HG03469 (cell line): ENCODE measurements around the gene TRIO.

Experiments
- ATAC-seq: cut with Tn5 transposase; IDR thresholded peaks from one replicate; pipeline ENCODE4 v1.9.1; 2021; ENCODE audit warnings: mild to moderate bottlenecking, moderate library complexity, moderate number of reproducible peaks; ENCODE audit not compliant: unreplicated experiment

The TRIO gene

DNA sequence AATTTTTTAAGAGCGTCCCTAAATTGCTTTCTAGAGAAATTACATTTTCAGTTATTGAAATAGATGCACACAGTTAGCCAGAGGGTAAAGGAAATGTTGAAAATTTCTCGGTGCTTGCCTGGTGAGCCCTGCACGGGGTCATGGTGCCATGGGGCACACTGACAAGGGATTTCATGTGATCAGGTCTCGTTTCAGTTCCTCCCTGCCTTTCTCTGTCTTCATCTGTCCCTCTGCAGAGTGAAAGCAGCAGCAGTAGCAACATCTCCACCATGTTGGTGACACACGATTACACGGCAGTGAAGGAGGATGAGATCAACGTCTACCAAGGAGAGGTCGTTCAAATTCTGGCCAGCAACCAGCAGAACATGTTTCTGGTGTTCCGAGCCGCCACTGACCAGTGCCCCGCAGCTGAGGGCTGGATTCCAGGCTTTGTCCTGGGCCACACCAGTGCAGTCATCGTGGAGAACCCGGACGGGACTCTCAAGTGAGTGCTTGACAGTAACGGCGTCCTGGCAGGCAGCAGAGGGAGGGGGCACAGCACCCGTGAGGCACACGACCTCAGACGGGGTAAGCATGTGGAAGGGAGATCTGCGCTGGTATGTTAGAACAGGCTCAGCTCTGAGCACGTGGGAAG lies 349.3 kb downstream of the TRIO start:
- ATAC-seq: no peak

- no peak for ATAC-seq
These were observed 352.2 kb downstream of the TRIO start for GRCh38 chr5:14495301-14495700.

DNA sequence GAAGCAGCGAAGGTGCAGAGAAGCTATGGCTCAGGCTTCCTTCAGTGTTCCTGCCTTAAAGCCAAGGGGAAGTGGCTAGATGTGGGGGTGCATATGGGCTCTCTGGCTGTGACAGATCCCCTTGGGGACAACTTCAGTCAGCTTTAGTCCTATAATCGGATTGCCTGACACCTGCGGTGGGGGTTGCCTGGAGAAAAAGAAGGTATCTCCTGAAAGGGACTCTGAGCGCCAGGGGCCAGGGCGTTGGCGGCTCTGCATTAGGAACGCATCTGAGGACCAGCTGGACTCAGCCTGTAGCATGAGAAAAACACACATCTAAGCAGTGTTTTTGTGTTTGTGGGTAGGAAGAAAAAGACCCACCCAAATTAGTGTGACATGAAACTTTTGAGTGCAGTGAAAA lies 354.2 kb downstream of the TRIO start:
- ATAC-seq: no peak

- ATAC-seq: no peak
These were observed 358.5 kb downstream of the TRIO start for GRCh38 chr5:14501353-14502293.

- ATAC-seq: no peak
These were observed 359.1 kb downstream of the TRIO start for GRCh38 chr5:14502294-14502690.

DNA sequence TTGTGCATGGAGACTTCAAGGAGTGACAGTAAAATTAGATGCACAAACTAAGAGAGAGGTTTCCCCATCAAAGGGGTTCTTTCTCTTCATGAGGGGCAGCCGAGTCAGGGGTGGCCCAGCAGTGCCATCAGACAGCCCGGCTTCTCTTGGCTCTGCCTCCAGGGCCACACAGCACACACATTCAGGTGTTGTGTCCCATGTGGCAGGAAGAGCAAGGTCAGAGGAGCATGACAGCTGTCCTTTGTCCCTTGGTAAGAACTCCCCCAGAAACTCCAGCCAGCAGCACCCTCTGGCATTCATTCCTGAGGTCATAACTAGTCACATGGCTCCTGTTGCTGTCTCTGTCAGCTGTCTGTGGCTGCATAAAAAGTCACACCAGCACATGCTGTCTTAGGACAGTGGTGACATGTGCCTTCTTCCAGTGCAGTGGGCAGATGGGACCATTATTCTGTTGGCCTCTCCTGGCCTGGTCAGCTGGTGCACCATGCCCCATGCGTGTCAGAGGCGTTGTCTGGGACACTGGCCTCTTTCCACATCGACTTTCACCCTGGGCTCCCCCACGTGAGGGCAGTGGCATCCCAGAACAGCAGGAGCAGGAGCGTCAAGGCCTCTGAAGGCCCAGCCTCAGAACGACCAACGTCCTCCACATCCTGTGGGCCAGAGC lies 360.0 kb downstream of the TRIO start:
- no peak for ATAC-seq

- ATAC-seq: no peak
These were observed 360.7 kb downstream of the TRIO start for GRCh38 chr5:14503681-14504331.

DNA sequence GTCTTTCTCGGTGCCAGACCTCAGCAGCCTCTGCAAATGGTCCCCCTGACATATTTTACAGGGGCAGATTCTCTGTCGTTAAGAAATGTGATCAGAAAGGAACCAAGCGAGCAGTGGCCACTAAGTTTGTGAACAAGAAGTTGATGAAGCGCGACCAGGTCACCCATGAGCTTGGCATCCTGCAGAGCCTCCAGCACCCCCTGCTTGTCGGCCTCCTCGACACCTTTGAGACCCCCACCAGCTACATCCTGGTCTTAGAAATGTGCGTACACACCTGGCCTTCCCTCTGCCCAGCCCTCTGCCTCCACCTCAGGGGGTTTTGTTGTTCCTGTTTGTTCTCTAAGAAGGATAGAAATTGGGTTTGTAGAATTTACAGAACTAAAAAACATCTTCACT lies 361.2 kb downstream of the TRIO start:
- ATAC-seq: no peak

DNA sequence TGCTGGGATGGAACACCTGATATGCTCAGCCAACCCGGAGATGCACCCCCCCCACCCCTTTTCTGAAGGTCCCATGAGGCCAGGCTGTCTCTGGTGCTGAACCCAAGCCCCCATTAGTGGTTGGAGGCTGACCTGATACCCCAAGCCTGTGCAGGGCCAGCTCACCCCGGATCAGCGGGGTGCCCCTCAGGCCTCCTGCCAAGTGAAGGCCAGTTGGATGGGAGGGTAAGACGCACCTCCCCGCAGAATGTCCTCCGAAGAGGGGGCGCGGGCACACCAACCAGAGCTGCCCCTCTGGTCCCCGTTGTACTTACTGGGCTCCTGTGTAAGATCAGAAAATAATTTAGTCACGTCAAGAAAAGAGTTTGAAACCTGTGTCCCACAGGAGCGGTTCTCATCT lies 361.7 kb downstream of the TRIO start:
- ATAC-seq: no peak

GRCh38 chr5:14505310-14506139 lies 362.4 kb downstream of the TRIO start:
- no peak for ATAC-seq

DNA sequence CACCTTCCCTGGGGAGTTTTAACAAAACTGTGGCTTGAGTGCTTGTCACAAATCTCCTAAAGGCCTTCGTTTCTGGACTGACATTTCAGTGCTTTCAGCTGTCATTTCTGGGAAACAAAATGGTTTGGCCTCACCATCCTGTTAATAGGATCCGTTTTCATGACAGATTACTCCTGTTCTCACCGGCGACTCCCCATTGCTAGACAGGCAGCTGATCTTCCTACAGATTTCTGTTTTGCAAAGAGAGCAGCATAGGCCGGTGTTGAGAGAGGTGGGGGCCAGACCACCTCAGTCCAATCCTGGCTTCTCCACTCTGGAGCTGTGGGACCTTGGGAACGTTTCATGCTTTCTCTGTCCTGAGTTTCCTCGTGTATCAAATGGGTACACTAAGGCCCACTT lies 363.0 kb downstream of the TRIO start:
- no peak for ATAC-seq

GRCh38 chr5:14506661-14507060 lies 363.5 kb downstream of the TRIO start:
- no peak for ATAC-seq

DNA sequence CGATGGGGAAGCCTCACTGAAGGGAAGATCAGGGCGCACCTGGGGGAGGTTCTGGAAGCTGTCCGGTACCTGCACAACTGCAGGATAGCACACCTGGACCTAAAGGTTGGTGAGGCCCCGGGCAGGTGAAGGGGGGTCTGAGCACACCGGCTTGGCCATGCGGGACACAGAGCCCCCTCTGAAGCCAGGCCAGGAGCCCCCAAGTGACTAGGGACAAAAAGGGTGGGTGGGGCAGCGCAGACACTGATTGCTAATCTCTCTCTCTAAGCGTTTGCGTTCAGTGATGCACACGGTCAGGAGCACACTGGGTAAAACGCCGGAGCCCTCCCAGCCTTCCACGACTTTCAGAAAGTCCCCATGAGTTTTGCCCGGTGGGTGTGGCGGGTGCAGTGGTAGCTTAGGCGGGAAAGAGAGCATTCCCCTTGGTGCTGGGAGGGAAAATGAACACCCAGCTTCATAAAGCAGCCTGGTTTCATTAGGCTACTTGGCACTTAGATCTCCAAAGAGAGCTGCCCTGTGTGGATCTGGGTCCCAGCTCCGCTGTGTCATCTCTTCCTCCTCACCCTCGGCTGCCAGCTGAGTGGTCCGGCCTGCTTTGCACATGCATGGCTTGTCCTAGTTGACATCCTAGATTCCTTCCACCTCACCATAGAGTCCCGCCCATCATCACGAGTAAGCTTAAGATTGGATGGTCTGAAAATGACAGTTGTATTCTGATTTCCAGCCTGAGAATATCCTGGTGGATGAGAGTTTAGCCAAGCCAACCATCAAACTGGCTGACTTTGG lies 364.2 kb downstream of the TRIO start:
- no peak for ATAC-seq

DNA sequence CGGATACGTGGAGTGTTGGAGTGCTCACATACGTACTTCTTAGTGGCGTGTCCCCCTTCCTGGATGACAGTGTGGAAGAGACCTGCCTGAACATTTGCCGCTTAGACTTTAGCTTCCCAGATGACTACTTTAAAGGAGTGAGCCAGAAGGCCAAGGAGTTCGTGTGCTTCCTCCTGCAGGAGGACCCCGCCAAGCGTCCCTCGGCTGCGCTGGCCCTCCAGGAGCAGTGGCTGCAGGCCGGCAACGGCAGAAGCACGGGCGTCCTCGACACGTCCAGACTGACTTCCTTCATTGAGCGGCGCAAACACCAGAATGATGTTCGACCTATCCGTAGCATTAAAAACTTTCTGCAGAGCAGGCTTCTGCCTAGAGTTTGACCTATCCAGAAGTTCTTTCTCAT lies 364.9 kb downstream of the TRIO start:
- no peak for ATAC-seq

DNA sequence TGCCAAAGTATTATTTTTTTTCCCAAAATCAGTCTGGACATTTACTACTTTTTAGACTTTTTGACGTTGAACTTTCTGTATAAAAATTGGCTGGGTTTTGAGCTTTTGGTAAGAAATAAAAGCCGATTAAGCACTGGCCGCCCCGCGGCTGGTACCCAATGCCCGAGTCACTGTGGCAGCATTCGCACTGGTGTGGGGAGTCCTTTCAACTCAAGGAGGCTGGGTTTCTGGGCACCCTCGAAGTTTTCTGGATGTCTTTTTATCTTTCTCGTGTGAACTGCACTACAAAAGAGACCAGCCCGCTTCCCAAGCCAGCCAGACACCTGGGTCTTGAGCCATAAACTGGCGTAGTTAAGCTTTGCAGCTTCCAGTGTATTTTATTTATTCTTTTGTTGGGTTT lies 366.4 kb downstream of the TRIO start:
- no peak for ATAC-seq

GRCh38 chr5:14510156-14510734 lies 367.1 kb downstream of the TRIO start:
- no peak for ATAC-seq

- ATAC-seq: no peak
These were observed 367.7 kb downstream of the TRIO start for GRCh38 chr5:14510880-14511279.

GRCh38 chr5:14512574-14512973 lies 369.4 kb downstream of the TRIO start:
- ATAC-seq: no peak

DNA sequence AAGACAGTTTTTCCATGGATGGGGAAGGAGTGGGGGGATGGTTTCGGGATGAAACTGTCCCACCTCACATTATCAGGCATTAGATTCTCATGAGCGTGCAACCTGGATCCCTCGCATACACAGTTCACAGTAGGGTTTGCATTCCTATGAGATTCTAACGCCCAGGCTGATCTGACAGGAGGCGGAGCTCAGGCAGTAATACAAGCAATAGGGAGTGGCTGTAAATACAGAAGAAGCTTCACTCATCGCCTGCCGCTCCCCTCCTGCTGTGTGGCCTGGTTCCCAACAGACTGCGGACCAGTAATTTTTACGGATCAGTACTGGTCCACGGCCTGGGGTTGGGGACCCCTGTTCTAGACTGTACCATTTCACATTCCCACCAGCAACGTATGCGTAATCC lies 370.1 kb downstream of the TRIO start:
- ATAC-seq: no peak
